Measurements from ENCODE around the gene OR52H1.

- TF ChIP-seq CTCF (IDR thresholded peaks at IDR 0.05) = no peak
- TF ChIP-seq POLR2A (IDR thresholded peaks at IDR 0.05) = no peak
- TF ChIP-seq EP300 (IDR thresholded peaks at IDR 0.05) = no peak
Observed at GRCh38 chr11:5499671-5500070, 48.7 kb downstream of the OR52H1 start.
